Endodermal cell (in vitro differentiated cells): ENCODE results near the gene SLC25A28. TPM values are rescaled to one million over a fixed set of nuclear protein-coding genes. Genes with fewer than 3 reads are reported as not detected.

ENCODE experiments used
- DNase-seq: peaks from one replicate; pipeline ENCODE4 v3.0.0-alpha.2; 2017
- H3K27ac ChIP-seq: 2 replicates; pipeline ENCODE4 v1.5.1; 2013; ENCODE audit warnings: mild to moderate bottlenecking, low read depth, low read length, moderate library complexity
- H3K27me3 ChIP-seq: 2 replicates; pipeline ENCODE4 v1.6.1; 2013; ENCODE audit warnings: mild to moderate bottlenecking, low read length, moderate library complexity; ENCODE audit not compliant: insufficient read depth, control insufficient read depth, poor library complexity, severe bottlenecking
- H3K36me3 ChIP-seq: 2 replicates; pipeline ENCODE4 v1.7.0; 2013; ENCODE audit warnings: mild to moderate bottlenecking, low read length, moderate library complexity; ENCODE audit not compliant: control insufficient read depth, insufficient read depth
- H3K4me1 ChIP-seq: one replicate; pipeline ENCODE4 v1.7.0; 2013; ENCODE audit warnings: low read length; ENCODE audit not compliant: control insufficient read depth, insufficient read depth
- H3K4me3 ChIP-seq: 2 replicates; pipeline ENCODE4 v1.5.1; 2013; ENCODE audit warnings: mild to moderate bottlenecking, low read length, moderate library complexity
- H3K9ac ChIP-seq: 2 replicates; pipeline ENCODE4 v1.6.1; 2013; ENCODE audit warnings: mild to moderate bottlenecking, low read length, moderate library complexity; ENCODE audit not compliant: poor library complexity, severe bottlenecking; ENCODE audit errors: extremely low read depth
- H3K9me3 ChIP-seq: 2 replicates; pipeline ENCODE4 v1.6.1; 2013; ENCODE audit warnings: mild to moderate bottlenecking, low read length, moderate library complexity; ENCODE audit not compliant: control insufficient read depth
- H3K27ac Mint-ChIP-seq: 2 replicates; pipeline ENCODE4 v1.8.0; 2020; ENCODE audit warnings: mixed read lengths
- H3K27me3 Mint-ChIP-seq: 2 replicates; pipeline ENCODE4 v1.8.0; 2021; ENCODE audit warnings: mild to moderate bottlenecking, mixed read lengths; ENCODE audit not compliant: insufficient read depth
- H3K36me3 Mint-ChIP-seq: 2 replicates; pipeline ENCODE4 v1.8.0; 2020; ENCODE audit warnings: low read depth, mixed read lengths
- H3K4me1 Mint-ChIP-seq: 2 replicates; pipeline ENCODE4 v1.8.0; 2020; ENCODE audit warnings: mixed read lengths
- H3K4me3 Mint-ChIP-seq: 2 replicates; pipeline ENCODE4 v1.8.0; 2020; ENCODE audit warnings: mild to moderate bottlenecking, moderate library complexity, mixed read lengths
- H3K9me3 Mint-ChIP-seq: 2 replicates; pipeline ENCODE4 v1.8.0; 2020; ENCODE audit warnings: mild to moderate bottlenecking, mixed read lengths
- WGBS, 2 experiments: methylation state at CpG; one replicate each; pipeline versions ENCODE4 v1.1.5 to v1.1.7; 2013; ENCODE audit warnings: missing lambda C conversion rate in 2 of 2, mixed read lengths in 1 of 2; ENCODE audit not compliant: insufficient coverage in 1 of 2, insufficient read length in 1 of 2; 5-methylcytosine and 5-hydroxymethylcytosine counted together
- total RNA-seq, 2 donors: library from RNA; stranded (reverse); fragmentation: NEBNext Ultra II Directional in 1 of 2; extraction: Animal tissue kit (Norgen Biotek cat#: 25700) in 1 of 2; gene quantifications; 2 replicates in 1 of 2; 3 replicates in 1 of 2; pipeline ENCODE4 v1.2.1, GENCODE V29; 2021
- TF ChIP-seq, protein P1 (sequence below): fragments of 200-600 bp; sonication (generic); conservative IDR thresholded peaks from 2 replicates; pipeline ENCODE4 v1.5.0; 2021; ENCODE audit warnings: antibody characterized with exemption, mild to moderate bottlenecking

SLC25A28 gene
- total RNA-seq, 2 donors from 2014 or later: 20.4 to 30.0 TPM

DNA sequence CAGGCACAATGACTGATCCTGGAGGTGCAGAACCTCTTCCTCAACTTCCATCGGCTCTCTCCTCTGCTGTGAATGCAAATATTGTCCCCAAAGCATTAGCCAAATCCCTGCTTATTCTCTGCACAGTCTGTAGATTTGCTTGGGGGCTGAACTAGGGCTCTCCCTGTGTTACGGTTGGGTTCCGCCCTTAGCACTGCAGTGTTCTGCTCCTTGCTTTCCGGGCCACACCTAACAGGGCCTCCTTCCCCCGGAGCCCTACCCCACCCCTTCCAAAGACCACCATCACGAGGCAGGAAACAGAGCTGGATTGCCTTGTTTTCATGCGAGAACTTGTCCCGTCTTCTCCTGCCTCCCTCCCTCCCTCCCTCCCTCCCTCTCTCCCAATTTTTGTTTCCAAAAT lies 36.6 kb downstream of the SLC25A28 start:
- no peaks in the 10 kb centered on the region for H3K9me3 Mint-ChIP-seq
- WGBS, 2 experiments: 86 to 89% methylated on average over 4 to 8 of the region's 8 CpGs
- no peak overlapping the region for H3K4me3 Mint-ChIP-seq

DNA sequence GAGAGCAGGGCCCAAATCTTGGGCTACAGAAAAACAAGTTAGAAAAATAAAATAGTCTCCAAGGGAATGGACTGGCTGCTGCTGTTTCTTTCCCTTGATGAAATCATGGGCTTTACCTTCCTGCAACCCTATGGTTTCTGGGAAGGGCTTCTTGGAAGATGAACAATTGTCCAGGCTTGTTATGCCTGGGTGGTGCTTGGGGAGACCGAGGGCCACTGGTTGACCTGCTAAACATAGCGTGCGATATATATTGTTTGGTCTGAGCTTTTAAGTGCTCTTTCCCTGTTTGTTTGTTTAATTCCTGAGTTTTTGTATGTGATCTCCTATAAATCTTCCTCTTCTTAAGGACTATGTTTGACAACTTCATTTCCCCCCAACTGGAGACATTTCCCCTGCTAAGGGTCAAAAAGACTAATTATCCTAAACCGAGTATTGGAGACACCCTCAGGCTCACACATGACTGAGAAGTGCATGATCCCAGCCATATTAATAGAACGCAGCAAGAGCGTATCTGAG lies 37.9 kb downstream of the SLC25A28 start:
- WGBS, 2 experiments: 92 to 97% methylated on average over 3 to 6 of the region's 6 CpGs
- H3K27ac Mint-ChIP-seq: no peak overlapping the region

More for the DNA sequence above, 36.6 kb downstream of the SLC25A28 start:
- peaks cover 19% of the 10 kb centered on the region for H3K4me1 Mint-ChIP-seq
- no peaks in the 10 kb centered on the region for H3K36me3 Mint-ChIP-seq
- no peak overlapping the region for H3K9ac ChIP-seq
- no peak overlapping the region for H3K4me3 ChIP-seq
- no peak overlapping the region for H3K27ac ChIP-seq
- peaks cover 3% of the 10 kb centered on the region for H3K27me3 Mint-ChIP-seq
- no peaks in the 10 kb centered on the region for H3K36me3 ChIP-seq
- no peaks in the 10 kb centered on the region for H3K4me1 ChIP-seq
- H3K27me3 ChIP-seq: no peaks in the 10 kb centered on the region
- H3K27ac Mint-ChIP-seq: no peak overlapping the region
- TF ChIP-seq, protein P1, sequence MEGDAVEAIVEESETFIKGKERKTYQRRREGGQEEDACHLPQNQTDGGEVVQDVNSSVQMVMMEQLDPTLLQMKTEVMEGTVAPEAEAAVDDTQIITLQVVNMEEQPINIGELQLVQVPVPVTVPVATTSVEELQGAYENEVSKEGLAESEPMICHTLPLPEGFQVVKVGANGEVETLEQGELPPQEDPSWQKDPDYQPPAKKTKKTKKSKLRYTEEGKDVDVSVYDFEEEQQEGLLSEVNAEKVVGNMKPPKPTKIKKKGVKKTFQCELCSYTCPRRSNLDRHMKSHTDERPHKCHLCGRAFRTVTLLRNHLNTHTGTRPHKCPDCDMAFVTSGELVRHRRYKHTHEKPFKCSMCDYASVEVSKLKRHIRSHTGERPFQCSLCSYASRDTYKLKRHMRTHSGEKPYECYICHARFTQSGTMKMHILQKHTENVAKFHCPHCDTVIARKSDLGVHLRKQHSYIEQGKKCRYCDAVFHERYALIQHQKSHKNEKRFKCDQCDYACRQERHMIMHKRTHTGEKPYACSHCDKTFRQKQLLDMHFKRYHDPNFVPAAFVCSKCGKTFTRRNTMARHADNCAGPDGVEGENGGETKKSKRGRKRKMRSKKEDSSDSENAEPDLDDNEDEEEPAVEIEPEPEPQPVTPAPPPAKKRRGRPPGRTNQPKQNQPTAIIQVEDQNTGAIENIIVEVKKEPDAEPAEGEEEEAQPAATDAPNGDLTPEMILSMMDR: no peak
- no peak for DNase-seq
- H3K9me3 ChIP-seq: no peaks in the 10 kb centered on the region

GRCh38 chr10:99579971-99580370 lies 40.3 kb downstream of the SLC25A28 start:
- Mint-ChIP-seq H3K27ac (no peak overlapping the region), H3K4me3 (no peak overlapping the region), H3K4me1 (peaks cover 15% of the 10 kb centered on the region), H3K27me3 (no peaks in the 10 kb centered on the region), H3K9me3 (no peaks in the 10 kb centered on the region), H3K36me3 (no peaks in the 10 kb centered on the region)
- Histone ChIP-seq H3K4me3 (no peak overlapping the region), H3K27ac (no peak overlapping the region), H3K9ac (no peak overlapping the region), H3K36me3 (no peaks in the 10 kb centered on the region), H3K9me3 (no peaks in the 10 kb centered on the region), H3K4me1 (peaks cover 9% of the 10 kb centered on the region), H3K27me3 (no peaks in the 10 kb centered on the region)
- 100% methylated on average over 1 of the region's 1 CpG for WGBS, 2 experiments
- DNase-seq: no peak
- TF ChIP-seq, protein P1: no peak

More for the DNA sequence above, 37.9 kb downstream of the SLC25A28 start:
- H3K27me3 Mint-ChIP-seq: peaks cover 3% of the 10 kb centered on the region
- Histone ChIP-seq H3K4me3 (no peak overlapping the region), H3K4me1 (peaks cover 3% of the 10 kb centered on the region), H3K36me3 (no peaks in the 10 kb centered on the region), H3K9ac (no peak overlapping the region), H3K27ac (no peak overlapping the region), H3K27me3 (no peaks in the 10 kb centered on the region), H3K9me3 (no peaks in the 10 kb centered on the region)
- no peaks in the 10 kb centered on the region for H3K36me3 Mint-ChIP-seq
- no peak overlapping the region for H3K4me3 Mint-ChIP-seq
- H3K4me1 Mint-ChIP-seq: peaks cover 10% of the 10 kb centered on the region
- H3K9me3 Mint-ChIP-seq: no peaks in the 10 kb centered on the region
- no peak for DNase-seq
- TF ChIP-seq, protein P1: no peak
